GM23248 (cell line): ENCODE results near the gene SHH. TPM values are rescaled to one million over a fixed set of nuclear protein-coding genes. Genes with fewer than 3 reads are reported as not detected.

Experiments
- DNase-seq: peaks from one replicate; pipeline ENCODE4 v3.0.0-alpha.2; 2015
- H2AFZ ChIP-seq: fragments of 200-600 bp; sonication (generic); 2 replicates; pipeline ENCODE4 v1.6.1; 2016; ENCODE audit warnings: antibody characterized with exemption
- H3F3A ChIP-seq: fragments of 200-600 bp; sonication (generic); 2 replicates; pipeline ENCODE4 v1.6.1; 2016; ENCODE audit warnings: mild to moderate bottlenecking, antibody characterized with exemption, mixed run types; ENCODE audit not compliant: insufficient read depth
- H3K27ac ChIP-seq: fragments of 200-600 bp; sonication (generic); 2 replicates; pipeline ENCODE4 v1.5.1; 2016; ENCODE audit warnings: mild to moderate bottlenecking
- H3K27me3 ChIP-seq: fragments of 200-600 bp; sonication (generic); replicated peaks from 2 replicates; pipeline ENCODE4 v1.6.1; 2016; ENCODE audit warnings: mild to moderate bottlenecking; ENCODE audit not compliant: insufficient read depth
- H3K36me3 ChIP-seq: fragments of 200-600 bp; sonication (generic); 2 replicates; pipeline ENCODE4 v1.6.1; 2016; ENCODE audit warnings: low read depth, mild to moderate bottlenecking
- H3K4me1 ChIP-seq: fragments of 200-600 bp; sonication (generic); 2 replicates; pipeline ENCODE4 v1.6.1; 2016; ENCODE audit warnings: mild to moderate bottlenecking; ENCODE audit not compliant: insufficient read depth
- H3K4me2 ChIP-seq: fragments of 200-600 bp; sonication (generic); one replicate; pipeline ENCODE4 v1.6.1; 2016; ENCODE audit warnings: mild to moderate bottlenecking; ENCODE audit not compliant: unreplicated experiment
- H3K4me3 ChIP-seq: fragments of 200-600 bp; sonication (generic); 2 replicates; pipeline ENCODE4 v1.5.1; 2016; ENCODE audit warnings: mild to moderate bottlenecking
- H3K79me2 ChIP-seq: fragments of 200-600 bp; sonication (generic); 2 replicates; pipeline ENCODE4 v1.6.1; 2016; ENCODE audit warnings: mild to moderate bottlenecking; ENCODE audit not compliant: insufficient read depth
- H3K9ac ChIP-seq: fragments of 200-600 bp; sonication (generic); 2 replicates; pipeline ENCODE4 v1.6.1; 2016; ENCODE audit warnings: mild to moderate bottlenecking
- H3K9me2 ChIP-seq: fragments of 200-600 bp; sonication (generic); 2 replicates; pipeline ENCODE4 v1.6.1; 2016; ENCODE audit warnings: mixed run types, mild to moderate bottlenecking, moderate library complexity; ENCODE audit not compliant: insufficient read depth
- H3K9me3 ChIP-seq: fragments of 200-600 bp; sonication (generic); one replicate; pipeline ENCODE4 v1.6.1; 2017; ENCODE audit warnings: low read depth
- H4K20me1 ChIP-seq: fragments of 200-600 bp; sonication (generic); 2 replicates; pipeline ENCODE4 v1.6.0; 2016; ENCODE audit not compliant: insufficient read depth
- EZH2 ChIP-seq: fragments of 200-600 bp; sonication (generic); IDR thresholded peaks from 2 replicates; pipeline ENCODE4 v1.6.1; 2018; ENCODE audit warnings: antibody characterized with exemption, mild to moderate bottlenecking; ENCODE audit not compliant: insufficient read depth, poor library complexity, severe bottlenecking
- EZH2phosphoT487 ChIP-seq: fragments of 200-600 bp; sonication (generic); IDR thresholded peaks from 2 replicates; pipeline ENCODE4 v1.6.1; 2018; ENCODE audit warnings: antibody characterized with exemption, moderate library complexity, mild to moderate bottlenecking, low read depth; ENCODE audit not compliant: insufficient read depth
- WGBS, 2 experiments: methylation state at CpG; one replicate each; pipeline ENCODE4 v1.1.6; 2015 to 2017; ENCODE audit warnings: low lambda C conversion rate in 2 of 2, low coverage in 1 of 2; ENCODE audit errors: missing lambda C conversion rate in 2 of 2; 5-methylcytosine and 5-hydroxymethylcytosine counted together
- in situ Hi-C: fragments of 300-500 bp; cut with MboI; formaldehyde crosslinking; loops from 2 replicates; pipeline ENCODE4 v1.15.0; 2020
- polyA plus RNA-seq: library from polyadenylated mRNA; unstranded; fragments of >200 nt; fragmentation: Nextera tagmentation; extraction: Ambion mirVana; gene quantifications from 2 replicates; pipeline ENCODE4 v1.2.1, GENCODE V29; 2016
- total RNA-seq: library from RNA; depleted of rRNA; stranded (reverse); fragments of >200 nt; shearing (Covaris generic); gene quantifications from 2 replicates; pipeline ENCODE4 v1.2.3, GENCODE V29; 2014

SHH gene
- total and polyA plus RNA-seq, 2 experiments from 2014 or later = not detected

GRCh38 chr7:155791836-155792235 lies 20.4 kb downstream of the SHH start:
- Histone ChIP-seq H4K20me1 (no peaks in the 10 kb centered on the region), H3K4me1 (no peaks in the 10 kb centered on the region), H3K4me2 (no peak overlapping the region), H3K79me2 (no peaks in the 10 kb centered on the region), H3K9ac (no peak overlapping the region), H3K36me3 (no peaks in the 10 kb centered on the region), H3K9me2 (no peaks in the 10 kb centered on the region), H3K27ac (no peak overlapping the region), H3F3A (no peaks in the 10 kb centered on the region), H3K9me3 (no peaks in the 10 kb centered on the region), H3K27me3 (peaks cover 15% of the 10 kb centered on the region), H2AFZ (no peak overlapping the region), H3K4me3 (no peak overlapping the region)
- no peak for DNase-seq
- TF ChIP-seq EZH2 (no peak), EZH2phosphoT487 (no peak)
- in situ Hi-C loops = loop anchor here (10.0 kb wide), 1 partner anchor 1033 kb away; no protein-coding TSS in a partner anchor
- 61 to 80% methylated on average over 4 to 6 of the region's 7 CpGs for WGBS, 2 experiments

- peaks cover 10% of the 10 kb centered on the region for H3K27me3 ChIP-seq
- no peak overlapping the region for H3K9ac ChIP-seq
- no peak overlapping the region for H2AFZ ChIP-seq
- H3K27ac ChIP-seq = no peak overlapping the region
- 70 to 72% methylated on average over 19 of the region's 19 CpGs for WGBS, 2 experiments
- H3K79me2 ChIP-seq = no peaks in the 10 kb centered on the region
- no peak overlapping the region for H3K4me2 ChIP-seq
- H3K4me1 ChIP-seq = no peaks in the 10 kb centered on the region
- no peaks in the 10 kb centered on the region for H3K9me2 ChIP-seq
- H3K36me3 ChIP-seq = no peaks in the 10 kb centered on the region
- no peaks in the 10 kb centered on the region for H3K9me3 ChIP-seq
- H3F3A ChIP-seq = peaks cover 1% of the 10 kb centered on the region; the same call in 1 of the 2 replicates
- TF ChIP-seq EZH2 = no peak
- no peak for TF ChIP-seq EZH2phosphoT487
- H3K4me3 ChIP-seq = no peak overlapping the region
- DNase-seq = no peak
- in situ Hi-C loops = loop anchor here (10.0 kb wide), 1 partner anchor 1034 kb away; no protein-coding TSS in a partner anchor
- no peaks in the 10 kb centered on the region for H4K20me1 ChIP-seq
Measured at GRCh38 chr7:155791214-155791737, 21.0 kb downstream of the SHH start.

DNA sequence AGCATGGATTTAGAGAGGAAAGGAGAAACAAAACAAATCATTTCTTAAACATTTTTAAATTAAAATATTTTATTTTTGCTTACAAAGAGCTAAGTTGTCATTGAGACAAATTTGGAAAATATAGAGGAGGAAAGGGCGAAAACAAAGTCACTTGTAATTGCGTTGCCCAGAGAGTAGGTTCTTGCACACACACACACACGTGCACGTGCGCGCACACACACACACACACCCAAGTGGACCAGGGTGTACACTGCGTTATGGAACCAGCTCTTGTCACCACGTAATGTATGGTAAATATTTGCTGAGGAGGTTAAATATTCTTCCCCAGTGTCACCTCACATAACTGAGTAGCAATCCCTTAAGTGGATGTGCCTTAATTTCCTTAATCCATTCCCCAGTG lies 21.6 kb downstream of the SHH start:
- Histone ChIP-seq H3K9ac (no peak overlapping the region), H3K9me2 (no peaks in the 10 kb centered on the region), H3F3A (peaks cover 7% of the 10 kb centered on the region), H3K27me3 (peaks cover 4% of the 10 kb centered on the region), H3K27ac (no peak overlapping the region), H3K4me3 (no peak overlapping the region), H3K4me1 (no peaks in the 10 kb centered on the region), H3K9me3 (no peaks in the 10 kb centered on the region), H3K36me3 (no peaks in the 10 kb centered on the region), H3K4me2 (no peak overlapping the region), H3K79me2 (no peaks in the 10 kb centered on the region), H2AFZ (no peak overlapping the region), H4K20me1 (no peaks in the 10 kb centered on the region)
- 67 to 71% methylated on average over 8 of the region's 8 CpGs for WGBS, 2 experiments
- no peak for TF ChIP-seq EZH2phosphoT487
- no peak for TF ChIP-seq EZH2
- no peak for DNase-seq
- in situ Hi-C loops = loop anchor here (10.0 kb wide), 1 partner anchor 1034 kb away; no protein-coding TSS in a partner anchor

- WGBS, 2 experiments = 79 to 87% methylated on average over 29 of the region's 29 CpGs
- no peak overlapping the region for H2AFZ ChIP-seq
- no peak for DNase-seq
Measured at GRCh38 chr7:155789001-155789725, 23.1 kb downstream of the SHH start.

More at GRCh38 chr7:155789001-155789725, 23.1 kb downstream of the SHH start:
- Histone ChIP-seq H3K9me2 (no peaks in the 10 kb centered on the region), H3K79me2 (no peaks in the 10 kb centered on the region), H3K4me3 (no peak overlapping the region), H3K27me3 (no peaks in the 10 kb centered on the region), H3K9me3 (no peaks in the 10 kb centered on the region), H3K9ac (no peak overlapping the region), H3F3A (peaks cover 16% of the 10 kb centered on the region), H3K36me3 (no peaks in the 10 kb centered on the region), H3K4me2 (no peak overlapping the region), H3K27ac (no peak overlapping the region), H3K4me1 (no peaks in the 10 kb centered on the region), H4K20me1 (no peaks in the 10 kb centered on the region)
- no peak for TF ChIP-seq EZH2phosphoT487
- TF ChIP-seq EZH2 = no peak
- in situ Hi-C loops = no loop called here
